HCT116 (cell line): ENCODE results near the gene SMYD4.

Experiments
- CTCF ChIP-seq, 3 experiments: fragments of 200-600 bp in 1 of 3; sonication (generic) in 1 of 3; IDR thresholded peaks in 2 of 3; conservative IDR thresholded peaks in 1 of 3; 2 replicates each; pipeline ENCODE4 v1.5.1; 2012 to 2017; ENCODE audit warnings: low read depth in 2 of 3, low read length in 2 of 3, antibody characterized with exemption in 1 of 3, borderline replicate concordance in 1 of 3, control low read depth in 1 of 3, mild to moderate bottlenecking in 1 of 3, mixed read lengths in 1 of 3, mixed run types in 1 of 3, moderate library complexity in 1 of 3; ENCODE audit not compliant: insufficient read depth in 1 of 3
- EZH2 ChIP-seq: fragments of 200-600 bp; sonication (generic); IDR thresholded peaks from 2 replicates; pipeline ENCODE4 v1.6.1; 2017; ENCODE audit warnings: antibody characterized with exemption, mixed run types
- EZH2phosphoT487 ChIP-seq: fragments of 200-600 bp; IDR thresholded peaks from 2 replicates; pipeline ENCODE4 v1.6.1; 2018; ENCODE audit warnings: antibody characterized with exemption, borderline replicate concordance
- YY1 ChIP-seq: IDR thresholded peaks from 2 replicates; pipeline ENCODE4 v1.6.1; 2011; ENCODE audit warnings: low read length, low read depth, moderate library complexity, mild to moderate bottlenecking; ENCODE audit not compliant: insufficient replicate concordance; ENCODE audit errors: extremely low read depth
- TF ChIP-seq, protein P1 (sequence below): IDR thresholded peaks from 2 replicates; pipeline ENCODE4 v1.6.1; 2011; ENCODE audit warnings: mild to moderate bottlenecking, low read length, moderate library complexity; ENCODE audit not compliant: insufficient replicate concordance; ENCODE audit errors: extremely low read depth

DNA sequence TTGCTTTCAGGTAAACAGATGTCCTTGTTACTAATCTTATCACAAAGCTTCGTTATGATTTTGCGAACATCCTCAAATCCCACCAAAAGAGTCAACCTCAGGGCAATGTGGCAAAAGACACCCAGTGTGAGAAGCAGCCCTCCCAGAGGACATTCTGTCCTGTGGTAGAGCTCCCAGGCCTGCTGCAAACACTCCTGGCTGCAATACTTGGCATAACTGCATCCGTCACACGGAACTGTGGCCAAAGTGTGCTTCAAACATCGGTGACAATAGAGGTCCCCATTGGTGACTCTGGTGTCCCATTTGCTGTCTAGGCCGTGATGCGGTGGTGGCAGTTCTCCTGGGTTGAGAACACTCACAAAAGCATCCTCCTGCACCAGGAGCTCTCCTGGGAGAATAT is 29.5 kb downstream of the SMYD4 start:
- TF ChIP-seq YY1 = no peak
- TF ChIP-seq, protein P1, sequence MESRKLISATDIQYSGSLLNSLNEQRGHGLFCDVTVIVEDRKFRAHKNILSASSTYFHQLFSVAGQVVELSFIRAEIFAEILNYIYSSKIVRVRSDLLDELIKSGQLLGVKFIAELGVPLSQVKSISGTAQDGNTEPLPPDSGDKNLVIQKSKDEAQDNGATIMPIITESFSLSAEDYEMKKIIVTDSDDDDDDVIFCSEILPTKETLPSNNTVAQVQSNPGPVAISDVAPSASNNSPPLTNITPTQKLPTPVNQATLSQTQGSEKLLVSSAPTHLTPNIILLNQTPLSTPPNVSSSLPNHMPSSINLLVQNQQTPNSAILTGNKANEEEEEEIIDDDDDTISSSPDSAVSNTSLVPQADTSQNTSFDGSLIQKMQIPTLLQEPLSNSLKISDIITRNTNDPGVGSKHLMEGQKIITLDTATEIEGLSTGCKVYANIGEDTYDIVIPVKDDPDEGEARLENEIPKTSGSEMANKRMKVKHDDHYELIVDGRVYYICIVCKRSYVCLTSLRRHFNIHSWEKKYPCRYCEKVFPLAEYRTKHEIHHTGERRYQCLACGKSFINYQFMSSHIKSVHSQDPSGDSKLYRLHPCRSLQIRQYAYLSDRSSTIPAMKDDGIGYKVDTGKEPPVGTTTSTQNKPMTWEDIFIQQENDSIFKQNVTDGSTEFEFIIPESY = no peak
- no peak for TF ChIP-seq CTCF (IDR thresholded peaks at IDR 0.05 in 2 of 3, conservative IDR thresholded peaks at IDR 0.05 in 1 of 3; ENCODE audit: borderline replicate concordance in 1 of 3, insufficient read depth in 1 of 3, low read depth in 2 of 3, low read length in 2 of 3)
- no peak for TF ChIP-seq EZH2phosphoT487
- TF ChIP-seq EZH2 = no peak
